HFFc6 (cell line): ENCODE measurements around the gene HOXD9. TPM values are rescaled to one million over a fixed set of nuclear protein-coding genes. Genes with fewer than 3 reads are reported as not detected.
A peak's percentile ranks its signal among the peaks of the same experiment; 100 is the strongest.

Experiments
- DNase-seq: peaks from one replicate; pipeline ENCODE4 v3.0.0-alpha.2; 2018
- H3K27ac Mint-ChIP-seq: 2 replicates; pipeline ENCODE4 v1.8.0; 2020; ENCODE audit warnings: mild to moderate bottlenecking, mixed read lengths
- H3K27me3 Mint-ChIP-seq: 2 replicates; pipeline ENCODE4 v1.8.0; 2021; ENCODE audit warnings: mild to moderate bottlenecking, moderate library complexity, mixed read lengths; ENCODE audit not compliant: insufficient read depth
- H3K36me3 Mint-ChIP-seq: 2 replicates; pipeline ENCODE4 v1.8.0; 2021; ENCODE audit warnings: low read depth, mixed read lengths
- H3K4me1 Mint-ChIP-seq: 2 replicates; pipeline ENCODE4 v1.8.0; 2020; ENCODE audit warnings: low read depth, mixed read lengths
- H3K4me3 Mint-ChIP-seq: 2 replicates; pipeline ENCODE4 v1.8.0; 2020; ENCODE audit warnings: mild to moderate bottlenecking, moderate library complexity, mixed read lengths
- H3K9me3 Mint-ChIP-seq: 2 replicates; pipeline ENCODE4 v1.8.0; 2020; ENCODE audit warnings: mild to moderate bottlenecking, mixed read lengths
- total RNA-seq, 6 experiments: library from RNA; stranded (reverse); fragmentation: NEBNext Ultra II Directional; extraction: Animal tissue kit (Norgen Biotek cat#: 25700); gene quantifications; 2 replicates in 1 of 6; 3 replicates in 5 of 6; pipeline ENCODE4 v1.2.3, GENCODE V29; 2021
- TF ChIP-seq, protein P1 (sequence below): fragments of 200-600 bp; sonication (generic); IDR thresholded peaks from 2 replicates; pipeline ENCODE4 v1.5.0; 2021; ENCODE audit warnings: antibody characterized with exemption, mild to moderate bottlenecking

The HOXD9 gene
- total RNA-seq, 6 experiments from 2014 or later: 2.1 to 2.7 (median 2.4) TPM

DNA sequence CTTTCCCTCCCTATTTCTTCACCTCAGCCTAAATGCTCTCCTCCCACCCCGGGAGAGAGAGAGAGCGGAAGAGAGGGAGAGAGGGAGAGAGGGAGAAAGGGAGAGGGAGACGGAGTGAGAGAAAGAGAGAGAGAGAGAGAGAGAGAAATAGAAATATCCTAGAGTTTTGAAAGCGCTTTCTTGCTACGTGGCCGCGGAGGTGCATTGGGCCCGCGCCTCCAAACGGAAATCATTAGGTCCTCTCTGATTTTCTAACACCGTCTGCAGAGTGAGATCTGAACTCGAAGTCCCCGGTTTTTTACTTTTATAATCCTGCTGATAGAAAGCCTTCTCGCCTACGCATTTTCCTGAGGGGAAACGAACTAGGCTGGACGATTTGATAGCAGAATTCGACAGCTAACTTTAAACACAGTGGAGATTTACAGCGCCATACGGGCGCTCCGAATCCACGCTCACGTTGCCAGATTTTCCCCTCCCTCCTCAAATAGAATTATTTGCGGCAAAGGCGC lies 37.9 kb upstream of the HOXD9 start:
- Mint-ChIP-seq H3K9me3 (peaks cover 30% of the 10 kb centered on the region), H3K27ac (no peak overlapping the region), H3K4me1 (peaks cover 15% of the 10 kb centered on the region), H3K27me3 (peaks cover 53% of the 10 kb centered on the region), H3K36me3 (peaks cover 12% of the 10 kb centered on the region), H3K4me3 (peak overlapping the region; percentile 44)
- TF ChIP-seq, protein P1, sequence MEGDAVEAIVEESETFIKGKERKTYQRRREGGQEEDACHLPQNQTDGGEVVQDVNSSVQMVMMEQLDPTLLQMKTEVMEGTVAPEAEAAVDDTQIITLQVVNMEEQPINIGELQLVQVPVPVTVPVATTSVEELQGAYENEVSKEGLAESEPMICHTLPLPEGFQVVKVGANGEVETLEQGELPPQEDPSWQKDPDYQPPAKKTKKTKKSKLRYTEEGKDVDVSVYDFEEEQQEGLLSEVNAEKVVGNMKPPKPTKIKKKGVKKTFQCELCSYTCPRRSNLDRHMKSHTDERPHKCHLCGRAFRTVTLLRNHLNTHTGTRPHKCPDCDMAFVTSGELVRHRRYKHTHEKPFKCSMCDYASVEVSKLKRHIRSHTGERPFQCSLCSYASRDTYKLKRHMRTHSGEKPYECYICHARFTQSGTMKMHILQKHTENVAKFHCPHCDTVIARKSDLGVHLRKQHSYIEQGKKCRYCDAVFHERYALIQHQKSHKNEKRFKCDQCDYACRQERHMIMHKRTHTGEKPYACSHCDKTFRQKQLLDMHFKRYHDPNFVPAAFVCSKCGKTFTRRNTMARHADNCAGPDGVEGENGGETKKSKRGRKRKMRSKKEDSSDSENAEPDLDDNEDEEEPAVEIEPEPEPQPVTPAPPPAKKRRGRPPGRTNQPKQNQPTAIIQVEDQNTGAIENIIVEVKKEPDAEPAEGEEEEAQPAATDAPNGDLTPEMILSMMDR: no peak
- DNase-seq: no peak

DNA sequence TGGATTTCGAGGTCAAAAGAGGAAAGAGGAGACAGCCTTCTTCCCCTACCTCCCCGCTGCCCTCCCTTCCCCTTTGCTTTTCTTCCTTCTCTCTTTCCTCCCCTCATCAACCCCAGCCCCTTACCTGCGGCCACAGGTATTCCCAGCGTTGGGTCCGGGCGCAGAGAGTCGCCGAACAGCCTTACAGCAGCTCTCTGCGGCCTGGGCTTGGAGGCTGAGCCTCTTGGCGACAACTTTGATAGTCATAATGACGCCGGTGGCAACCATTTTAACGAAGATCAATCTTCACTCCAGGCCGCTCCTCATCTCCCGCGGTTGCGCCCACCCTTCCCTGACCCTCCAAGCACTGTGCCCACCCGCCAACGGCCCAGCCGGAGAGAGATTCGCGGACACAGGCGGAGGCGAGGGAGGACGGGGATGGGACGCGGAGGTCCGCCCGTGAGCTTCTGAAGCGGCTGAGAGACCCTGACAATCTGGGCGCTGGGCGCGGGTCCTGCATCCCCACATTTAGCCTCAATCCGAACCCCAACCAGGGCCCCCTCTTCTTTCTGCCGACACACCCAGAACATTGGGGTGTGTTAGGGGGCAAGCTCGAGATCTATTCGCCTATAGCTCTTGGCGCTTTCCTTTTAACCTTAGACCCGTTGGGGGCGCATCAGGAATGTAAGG lies 37.3 kb upstream of the HOXD9 start:
- H3K4me1 Mint-ChIP-seq: peaks cover 15% of the 10 kb centered on the region
- DNase-seq: no peak
- TF ChIP-seq, protein P1: no peak
- peaks cover 12% of the 10 kb centered on the region for H3K36me3 Mint-ChIP-seq
- H3K4me3 Mint-ChIP-seq: peak overlapping the region; percentile 31
- H3K27ac Mint-ChIP-seq: no peak overlapping the region
- peaks cover 58% of the 10 kb centered on the region for H3K27me3 Mint-ChIP-seq
- H3K9me3 Mint-ChIP-seq: peaks cover 30% of the 10 kb centered on the region

DNA sequence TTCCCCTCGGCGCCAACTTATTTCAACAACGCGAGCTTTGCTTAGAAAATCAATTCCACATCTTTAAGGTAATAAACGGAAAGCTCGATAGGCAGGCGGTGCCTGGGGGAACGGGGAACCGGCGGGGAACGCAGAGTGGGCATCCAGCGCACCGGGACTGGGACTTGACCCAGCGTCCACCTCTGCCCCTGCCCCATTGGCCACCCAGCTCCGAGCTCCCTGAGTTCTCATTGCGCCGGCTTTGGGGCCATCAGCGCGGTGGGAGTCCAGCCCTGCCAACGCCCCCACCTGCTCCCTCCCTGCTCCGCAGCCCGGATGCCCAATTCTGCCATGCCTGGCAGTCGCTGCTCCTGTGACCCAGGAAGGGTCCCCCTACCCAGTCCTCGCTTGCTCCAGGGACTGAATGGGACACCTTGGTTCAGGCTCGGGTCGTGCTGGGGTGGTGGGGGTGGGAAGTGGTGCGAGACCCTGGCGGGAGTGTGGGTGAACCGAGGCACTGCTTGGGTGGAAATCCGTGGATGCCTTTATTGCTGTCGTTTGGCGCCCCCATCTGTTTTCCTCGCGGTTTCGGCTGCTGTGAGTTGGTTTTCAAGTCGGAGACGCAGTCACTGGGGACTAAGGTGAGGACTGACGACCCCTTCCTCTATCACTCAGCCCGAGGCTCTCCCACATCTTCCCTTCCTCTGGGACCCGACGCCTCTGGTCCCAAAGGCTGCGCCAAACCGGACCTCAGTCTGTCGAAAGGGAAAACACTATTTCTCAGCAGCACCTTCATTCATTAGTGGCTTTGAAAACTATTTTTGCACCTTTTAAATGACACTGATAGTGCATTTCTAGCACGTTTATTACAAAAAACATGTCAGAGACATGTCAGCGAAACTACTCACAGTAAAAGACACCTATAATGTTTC lies 36.4 kb upstream of the HOXD9 start:
- Mint-ChIP-seq H3K4me1 (peaks cover 15% of the 10 kb centered on the region), H3K27me3 (peaks cover 60% of the 10 kb centered on the region), H3K36me3 (peaks cover 10% of the 10 kb centered on the region), H3K9me3 (peaks cover 27% of the 10 kb centered on the region), H3K4me3 (peak overlapping the region; percentile 39; the same call in 1 of the 2 replicates), H3K27ac (no peak overlapping the region)
- no peak for DNase-seq
- TF ChIP-seq, protein P1: peak; percentile 74

DNA sequence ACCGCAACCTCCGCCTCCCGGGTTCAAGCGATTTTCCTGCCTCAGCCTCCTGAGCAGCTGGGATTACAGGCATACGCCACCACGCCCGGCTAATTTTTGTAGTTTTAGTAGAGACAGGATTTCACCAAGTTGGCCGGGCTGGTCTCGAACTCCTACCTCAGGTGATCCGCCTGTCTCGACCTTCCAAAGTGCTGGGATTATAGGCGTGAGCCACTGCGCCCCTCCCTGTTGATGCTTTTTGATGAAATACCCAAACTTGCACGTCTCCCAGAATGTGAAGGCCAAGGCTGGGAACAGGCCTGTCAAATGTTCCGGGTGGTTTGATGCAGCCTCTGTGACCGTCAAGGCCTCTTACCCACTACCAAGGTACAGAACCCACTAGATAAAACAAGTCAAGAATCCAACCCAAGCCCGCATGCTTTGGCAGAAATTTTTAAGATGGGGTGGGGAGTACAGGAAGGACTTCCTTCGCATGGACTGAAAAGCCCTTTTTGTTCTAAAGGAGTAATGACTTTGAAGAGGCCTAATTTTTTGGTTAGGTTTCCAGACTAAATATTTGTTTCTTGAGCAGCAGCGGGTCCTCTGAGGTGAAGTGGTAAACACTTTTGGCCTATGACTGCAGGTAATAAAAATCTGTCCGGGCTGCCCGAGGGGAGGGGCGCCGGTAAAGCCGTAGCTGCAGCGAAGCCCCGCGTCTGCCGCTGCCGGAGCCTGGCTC lies 35.0 kb upstream of the HOXD9 start:
- DNase-seq: no peak
- peaks cover 15% of the 10 kb centered on the region for H3K4me1 Mint-ChIP-seq
- peaks cover 4% of the 10 kb centered on the region; the same call in 1 of the 2 replicates for H3K36me3 Mint-ChIP-seq
- no peak overlapping the region for H3K27ac Mint-ChIP-seq
- peaks cover 15% of the 10 kb centered on the region for H3K9me3 Mint-ChIP-seq
- TF ChIP-seq, protein P1: no peak
- peaks cover 58% of the 10 kb centered on the region for H3K27me3 Mint-ChIP-seq
- H3K4me3 Mint-ChIP-seq: peak overlapping the region; percentile 90
